Lower lobe of right lung (tissue), 2 donors: ENCODE data around the gene TCEAL4. TPM values are rescaled to one million over a fixed set of nuclear protein-coding genes. Genes with fewer than 3 reads are reported as not detected.

Experiments used
- ATAC-seq, 2 donors: fragments of 200-7000 bp; cut with Tn5 transposase; one replicate each; pipeline ENCODE4 v1.9.1; 2020 to 2022; ENCODE audit warnings: mild to moderate bottlenecking in 2 of 2, moderate library complexity in 2 of 2
- DNase-seq: peaks from one replicate; pipeline ENCODE4 v3.0.0-alpha.2; 2020
- H3K27ac ChIP-seq: fragments of 200-600 bp; one replicate; pipeline ENCODE4 v1.8.0; 2022
- H3K27me3 ChIP-seq: fragments of 200-600 bp; one replicate; pipeline ENCODE4 v1.8.0; 2022; ENCODE audit warnings: low read depth
- H3K36me3 ChIP-seq: fragments of 200-600 bp; one replicate; pipeline ENCODE4 v1.8.0; 2022; ENCODE audit warnings: mild to moderate bottlenecking
- H3K4me1 ChIP-seq: fragments of 200-600 bp; one replicate; pipeline ENCODE4 v1.8.0; 2022
- H3K4me3 ChIP-seq: fragments of 200-600 bp; one replicate; pipeline ENCODE4 v1.8.0; 2022; ENCODE audit warnings: mild to moderate bottlenecking
- H3K9me3 ChIP-seq: fragments of 200-600 bp; one replicate; pipeline ENCODE4 v1.8.0; 2022
- CTCF ChIP-seq: fragments of 200-600 bp; IDR thresholded peaks from one replicate; pipeline ENCODE4 v1.8.0; 2022; ENCODE audit warnings: antibody characterized with exemption, mild to moderate bottlenecking
- intact Hi-C: fragments of 100-400 bp; cut with DNase I; formaldehyde crosslinking; loops from one replicate; pipeline ENCODE4 v1.11.0; 2022
- total RNA-seq: library from RNA; stranded (reverse); fragmentation: NEBNext Ultra II Directional; extraction: Animal tissue kit (Norgen Biotek cat#: 25700); gene quantifications from one replicate; pipeline ENCODE4 v1.2.1, GENCODE V29; 2021
- donor health status: DM: no; HTN: yes; CAD: no; lungs with severe emphysema.

The TCEAL4 gene
- total RNA-seq, 1 donor from 2014 or later, result 58.7 TPM

GRCh38 chrX:103613362-103613890, 28.1 kb downstream of the TCEAL4 start:
- no peak overlapping the region for H3K27ac ChIP-seq
- H3K36me3 ChIP-seq, result no peaks in the 10 kb centered on the region
- no peak overlapping the region for H3K4me3 ChIP-seq
- TF ChIP-seq CTCF, result no peak
- intact Hi-C loops, result no loop called here
- H3K9me3 ChIP-seq, result no peaks in the 10 kb centered on the region
- no peaks in the 10 kb centered on the region for H3K27me3 ChIP-seq
- H3K4me1 ChIP-seq, result no peaks in the 10 kb centered on the region
- ATAC-seq (no peak), DNase-seq (no peak)

- TF ChIP-seq CTCF, result no peak
- intact Hi-C loops, result no loop called here
Measured at GRCh38 chrX:103614999-103615398, 29.7 kb downstream of the TCEAL4 start.

GRCh38 chrX:103615781-103616371, 30.6 kb downstream of the TCEAL4 start:
- Histone ChIP-seq H3K36me3 (no peaks in the 10 kb centered on the region), H3K9me3 (no peaks in the 10 kb centered on the region), H3K4me1 (no peaks in the 10 kb centered on the region), H3K27ac (no peak overlapping the region), H3K4me3 (no peak overlapping the region), H3K27me3 (no peaks in the 10 kb centered on the region)
- DNase-seq (no peak), ATAC-seq (no peak)
- no peak for TF ChIP-seq CTCF
- intact Hi-C loops, result no loop called here

More at GRCh38 chrX:103614999-103615398, 29.7 kb downstream of the TCEAL4 start:
- no peaks in the 10 kb centered on the region for H3K9me3 ChIP-seq
- no peaks in the 10 kb centered on the region for H3K4me1 ChIP-seq
- no peaks in the 10 kb centered on the region for H3K27me3 ChIP-seq
- no peak for ATAC-seq
- no peaks in the 10 kb centered on the region for H3K36me3 ChIP-seq
- H3K27ac ChIP-seq, result no peak overlapping the region
- no peak for DNase-seq
- no peak overlapping the region for H3K4me3 ChIP-seq

GRCh38 chrX:103616676-103617186, 31.4 kb downstream of the TCEAL4 start:
- Histone ChIP-seq H3K4me1 (no peaks in the 10 kb centered on the region), H3K9me3 (no peaks in the 10 kb centered on the region), H3K27me3 (no peaks in the 10 kb centered on the region), H3K36me3 (no peaks in the 10 kb centered on the region), H3K4me3 (no peak overlapping the region), H3K27ac (no peak overlapping the region)
- TF ChIP-seq CTCF, result no peak
- DNase-seq, result no peak
- intact Hi-C loops, result no loop called here
- ATAC-seq, result no peak

- no peaks in the 10 kb centered on the region for H3K27me3 ChIP-seq
- no peak for ATAC-seq
Measured at GRCh38 chrX:103624111-103624510, 38.8 kb downstream of the TCEAL4 start.

More at GRCh38 chrX:103624111-103624510, 38.8 kb downstream of the TCEAL4 start:
- H3K27ac ChIP-seq, result no peak overlapping the region
- no peak overlapping the region for H3K4me3 ChIP-seq
- intact Hi-C loops, result no loop called here
- no peak for TF ChIP-seq CTCF
- peaks cover 5% of the 10 kb centered on the region for H3K4me1 ChIP-seq
- no peaks in the 10 kb centered on the region for H3K9me3 ChIP-seq
- DNase-seq, result no peak
- H3K36me3 ChIP-seq, result no peaks in the 10 kb centered on the region
